Smooth muscle cell (in vitro differentiated cells): ENCODE results near the gene EHBP1L1. TPM values are rescaled to one million over a fixed set of nuclear protein-coding genes. Genes with fewer than 3 reads are reported as not detected.

Experiments
- DNase-seq: peaks from one replicate; lab custom pipeline; 2025; ENCODE audit not compliant: unreplicated experiment; lab: John Stamatoyannopoulos, UW
- H2AFZ ChIP-seq: fragments of 200-600 bp; sonication (generic); 2 replicates; pipeline ENCODE4 v1.6.0; 2016; ENCODE audit warnings: antibody characterized with exemption, low read depth, mild to moderate bottlenecking
- H3F3A ChIP-seq: fragments of 200-600 bp; sonication (generic); 2 replicates; pipeline ENCODE4 v1.6.0; 2017; ENCODE audit warnings: antibody characterized with exemption, low read depth
- H3K27ac ChIP-seq: fragments of 200-600 bp; sonication (generic); 2 replicates; pipeline ENCODE4 v1.5.1; 2016; ENCODE audit warnings: low read depth, mild to moderate bottlenecking
- H3K27me3 ChIP-seq: fragments of 200-600 bp; sonication (generic); 2 replicates; pipeline ENCODE4 v1.6.1; 2016; ENCODE audit warnings: low read depth, mild to moderate bottlenecking
- H3K36me3 ChIP-seq: fragments of 200-600 bp; sonication (generic); 2 replicates; pipeline ENCODE4 v1.5.1; 2016; ENCODE audit warnings: low read depth
- H3K4me1 ChIP-seq: fragments of 200-600 bp; sonication (generic); 2 replicates; pipeline ENCODE4 v1.5.1; 2016; ENCODE audit warnings: low read depth
- H3K4me2 ChIP-seq: fragments of 200-600 bp; sonication (generic); 2 replicates; pipeline ENCODE4 v1.6.0; 2016; ENCODE audit warnings: mild to moderate bottlenecking
- H3K4me3 ChIP-seq: fragments of 200-600 bp; sonication (generic); 2 replicates; pipeline ENCODE4 v1.5.1; 2016; ENCODE audit warnings: mild to moderate bottlenecking
- H3K79me2 ChIP-seq: fragments of 200-600 bp; sonication (generic); 2 replicates; pipeline ENCODE4 v1.6.0; 2016; ENCODE audit warnings: low read depth, mild to moderate bottlenecking
- H3K9ac ChIP-seq: fragments of 200-600 bp; sonication (generic); 2 replicates; pipeline ENCODE4 v1.6.0; 2016; ENCODE audit warnings: low read depth
- H3K9me3 ChIP-seq: fragments of 200-600 bp; sonication (generic); replicated peaks from 2 replicates; pipeline ENCODE4 v1.5.1; 2016; ENCODE audit warnings: low read depth
- H4K20me1 ChIP-seq: fragments of 200-600 bp; sonication (generic); 2 replicates; pipeline ENCODE4 v1.6.0; 2016; ENCODE audit warnings: low read depth
- WGBS: methylation state at CpG from one replicate; pipeline ENCODE4 v1.1.7; 2016; ENCODE audit warnings: low lambda C conversion rate; 5-methylcytosine and 5-hydroxymethylcytosine counted together
- polyA plus RNA-seq: library from polyadenylated mRNA; unstranded; fragments of >200 nt; fragmentation: Nextera tagmentation; extraction: Ambion mirVana; gene quantifications from 2 replicates; pipeline ENCODE4 v1.2.1, GENCODE V29; 2016
- total RNA-seq: library from RNA; depleted of rRNA; stranded (reverse); fragments of >200 nt; gene quantifications from 2 replicates; pipeline ENCODE4 v1.2.3, GENCODE V29; 2014
- TF ChIP-seq, protein P1 (sequence below): fragments of 200-600 bp; sonication (generic); IDR thresholded peaks from 2 replicates; pipeline ENCODE4 v1.5.1; 2017; ENCODE audit warnings: borderline replicate concordance, mild to moderate bottlenecking, antibody characterized with exemption; ENCODE audit not compliant: insufficient read depth, poor library complexity, severe bottlenecking

The EHBP1L1 gene
- total and polyA plus RNA-seq, 2 experiments from 2014 or later, result 5.1 to 29.5 TPM

DNA sequence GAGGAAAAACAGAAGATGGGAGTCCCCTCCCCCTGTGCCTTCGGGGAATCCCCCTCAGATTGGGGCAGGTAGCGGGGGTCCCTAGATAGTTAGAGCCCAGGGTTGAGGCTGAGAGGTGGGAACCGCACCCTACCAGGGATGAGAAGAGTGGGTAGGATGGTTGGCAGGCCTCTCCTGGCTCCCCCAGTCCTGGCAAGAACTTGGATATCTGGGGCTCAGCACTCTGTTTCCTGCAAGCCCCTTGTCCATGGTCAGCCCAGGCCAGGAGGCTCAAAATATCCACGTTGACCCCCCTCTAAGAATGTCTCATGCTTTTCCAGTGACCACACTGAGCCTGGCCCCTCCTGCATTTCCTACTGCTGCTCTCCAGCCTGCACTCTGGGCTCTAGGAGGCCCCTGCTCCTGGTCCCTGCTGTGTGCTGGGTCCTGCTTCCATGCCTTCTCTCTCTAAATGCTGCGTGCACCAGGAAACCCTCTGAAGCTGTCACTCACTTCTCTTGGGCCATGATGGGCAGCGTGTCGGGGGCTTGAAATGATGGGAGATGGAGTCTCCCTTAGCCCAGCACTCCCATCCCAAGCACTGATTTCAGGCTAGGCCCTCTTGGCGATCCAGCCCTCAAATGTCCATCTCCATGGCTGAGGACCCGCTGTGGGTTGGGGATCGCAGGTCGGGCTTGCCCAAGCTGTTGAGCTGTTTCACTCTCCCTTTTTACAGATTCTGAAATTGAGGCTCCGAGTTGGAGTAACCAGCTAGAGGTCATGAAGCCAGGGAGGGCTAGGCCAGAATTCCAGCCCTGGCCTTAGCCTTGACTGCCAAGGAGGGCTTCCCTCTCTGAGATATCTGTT is 36.1 kb downstream of the EHBP1L1 start:
- H3K79me2 ChIP-seq, result peaks cover 42% of the 10 kb centered on the region
- H3K9ac ChIP-seq, result no peak overlapping the region
- no peak overlapping the region for H2AFZ ChIP-seq
- WGBS, result 91% methylated on average over 12 of the region's 12 CpGs
- H3K4me3 ChIP-seq, result peak overlapping the region; percentile 65
- no peaks in the 10 kb centered on the region for H3K9me3 ChIP-seq
- no peaks in the 10 kb centered on the region for H3K27me3 ChIP-seq
- H3K27ac ChIP-seq, result no peak overlapping the region
- no peaks in the 10 kb centered on the region for H3K36me3 ChIP-seq
- H3F3A ChIP-seq, result no peaks in the 10 kb centered on the region
- TF ChIP-seq, protein P1, sequence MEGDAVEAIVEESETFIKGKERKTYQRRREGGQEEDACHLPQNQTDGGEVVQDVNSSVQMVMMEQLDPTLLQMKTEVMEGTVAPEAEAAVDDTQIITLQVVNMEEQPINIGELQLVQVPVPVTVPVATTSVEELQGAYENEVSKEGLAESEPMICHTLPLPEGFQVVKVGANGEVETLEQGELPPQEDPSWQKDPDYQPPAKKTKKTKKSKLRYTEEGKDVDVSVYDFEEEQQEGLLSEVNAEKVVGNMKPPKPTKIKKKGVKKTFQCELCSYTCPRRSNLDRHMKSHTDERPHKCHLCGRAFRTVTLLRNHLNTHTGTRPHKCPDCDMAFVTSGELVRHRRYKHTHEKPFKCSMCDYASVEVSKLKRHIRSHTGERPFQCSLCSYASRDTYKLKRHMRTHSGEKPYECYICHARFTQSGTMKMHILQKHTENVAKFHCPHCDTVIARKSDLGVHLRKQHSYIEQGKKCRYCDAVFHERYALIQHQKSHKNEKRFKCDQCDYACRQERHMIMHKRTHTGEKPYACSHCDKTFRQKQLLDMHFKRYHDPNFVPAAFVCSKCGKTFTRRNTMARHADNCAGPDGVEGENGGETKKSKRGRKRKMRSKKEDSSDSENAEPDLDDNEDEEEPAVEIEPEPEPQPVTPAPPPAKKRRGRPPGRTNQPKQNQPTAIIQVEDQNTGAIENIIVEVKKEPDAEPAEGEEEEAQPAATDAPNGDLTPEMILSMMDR, result no peak
- peak overlapping the region; percentile 90 for H3K4me2 ChIP-seq
- H4K20me1 ChIP-seq, result peaks cover 68% of the 10 kb centered on the region
- no peak for DNase-seq
- peaks cover 23% of the 10 kb centered on the region for H3K4me1 ChIP-seq

DNA sequence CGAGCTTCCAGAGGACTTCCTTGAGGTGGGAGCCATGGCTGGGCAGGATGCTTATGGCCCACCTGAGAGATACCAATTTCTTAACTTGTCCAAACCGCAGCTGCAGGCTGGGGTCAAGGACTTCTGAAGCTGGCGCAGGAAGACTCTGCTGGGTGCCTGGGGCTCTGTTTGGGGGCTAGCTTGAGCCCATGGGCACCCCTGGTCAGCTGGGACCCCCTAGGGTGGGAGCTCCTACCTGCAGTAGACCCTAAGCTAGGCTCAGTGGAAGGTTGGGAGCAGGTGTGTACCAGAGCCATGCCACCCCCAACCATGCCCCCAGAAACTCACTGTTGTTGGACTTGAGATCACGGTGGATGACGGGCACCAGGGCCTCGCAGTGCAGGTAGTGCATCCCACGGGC is 36.8 kb downstream of the EHBP1L1 start:
- H3K4me2 ChIP-seq, result peak overlapping the region; percentile 90
- peaks cover 63% of the 10 kb centered on the region for H4K20me1 ChIP-seq
- no peak overlapping the region for H3K9ac ChIP-seq
- no peaks in the 10 kb centered on the region for H3K9me3 ChIP-seq
- H3K4me1 ChIP-seq, result peaks cover 20% of the 10 kb centered on the region
- no peak overlapping the region for H2AFZ ChIP-seq
- H3K27ac ChIP-seq, result no peak overlapping the region
- H3F3A ChIP-seq, result no peaks in the 10 kb centered on the region
- no peaks in the 10 kb centered on the region for H3K36me3 ChIP-seq
- H3K4me3 ChIP-seq, result peak overlapping the region; percentile 65
- H3K27me3 ChIP-seq, result no peaks in the 10 kb centered on the region
- 97% methylated on average over 7 of the region's 7 CpGs for WGBS
- DNase-seq, result no peak
- peaks cover 50% of the 10 kb centered on the region for H3K79me2 ChIP-seq
- TF ChIP-seq, protein P1, result no peak

DNA sequence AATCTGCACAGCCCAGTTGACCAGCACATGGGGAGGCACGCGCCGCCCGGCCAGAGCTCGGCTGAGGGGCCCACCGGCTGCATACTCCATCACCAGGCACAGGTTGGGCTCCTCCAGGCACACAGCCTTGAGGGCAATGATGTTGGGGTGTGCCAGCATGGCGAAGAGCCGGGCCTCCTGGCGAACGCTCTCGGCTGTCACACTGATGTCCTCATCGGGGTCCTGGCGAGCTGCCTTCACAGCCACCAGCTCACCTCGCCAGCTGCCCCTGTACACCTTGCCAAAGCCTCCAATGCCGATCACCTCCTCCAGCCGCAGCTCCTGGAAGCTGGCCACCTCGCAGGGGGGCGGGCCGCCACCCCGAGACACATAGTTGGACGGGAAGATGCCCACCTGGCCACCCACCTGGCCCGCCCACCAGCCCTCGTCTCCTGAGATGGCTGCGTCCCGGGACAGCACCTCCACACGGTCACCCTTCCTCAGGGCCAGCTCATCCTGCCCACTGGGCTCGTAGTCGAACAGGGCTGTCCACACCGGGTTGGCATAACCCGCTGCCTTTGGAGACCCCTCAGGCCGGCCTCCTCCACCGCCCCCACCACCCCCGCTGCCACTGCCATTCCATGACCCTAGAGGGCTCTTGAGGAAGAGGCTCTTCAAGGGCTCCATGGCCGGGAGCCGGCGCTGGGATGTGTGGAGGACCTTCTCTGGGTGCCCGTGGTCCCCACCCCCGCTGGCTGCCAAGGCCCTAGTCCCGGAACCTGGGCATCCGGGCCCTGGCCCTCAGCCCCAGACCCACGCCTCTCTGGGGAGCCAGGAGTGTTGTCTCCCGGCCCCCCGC is 37.5 kb downstream of the EHBP1L1 start:
- H3K4me3 ChIP-seq, result peak overlapping the region; percentile 65
- peaks cover 56% of the 10 kb centered on the region for H4K20me1 ChIP-seq
- H3K79me2 ChIP-seq, result peaks cover 55% of the 10 kb centered on the region
- H3K9ac ChIP-seq, result peak overlapping the region; percentile 96
- H2AFZ ChIP-seq, result no peak overlapping the region
- H3K27ac ChIP-seq, result peak overlapping the region; percentile 80
- no peaks in the 10 kb centered on the region for H3K9me3 ChIP-seq
- H3F3A ChIP-seq, result no peaks in the 10 kb centered on the region
- H3K4me2 ChIP-seq, result peak overlapping the region; percentile 90
- 73% methylated on average over 35 of the region's 43 CpGs for WGBS
- no peaks in the 10 kb centered on the region for H3K36me3 ChIP-seq
- H3K4me1 ChIP-seq, result peaks cover 20% of the 10 kb centered on the region
- no peak for DNase-seq
- TF ChIP-seq, protein P1, result no peak
- H3K27me3 ChIP-seq, result no peaks in the 10 kb centered on the region
